Smooth muscle cell (in vitro differentiated cells): Measurements from ENCODE around the gene SYNE3. TPM values are rescaled to one million over a fixed set of nuclear protein-coding genes. Genes with fewer than 3 reads are reported as not detected.

ENCODE experiments used
- DNase-seq: peaks from one replicate; lab custom pipeline; 2025; ENCODE audit not compliant: unreplicated experiment; lab: John Stamatoyannopoulos, UW
- H2AFZ ChIP-seq: fragments of 200-600 bp; sonication (generic); 2 replicates; pipeline ENCODE4 v1.6.0; 2016; ENCODE audit warnings: antibody characterized with exemption, low read depth, mild to moderate bottlenecking
- H3F3A ChIP-seq: fragments of 200-600 bp; sonication (generic); 2 replicates; pipeline ENCODE4 v1.6.0; 2017; ENCODE audit warnings: antibody characterized with exemption, low read depth
- H3K27ac ChIP-seq: fragments of 200-600 bp; sonication (generic); 2 replicates; pipeline ENCODE4 v1.5.1; 2016; ENCODE audit warnings: low read depth, mild to moderate bottlenecking
- H3K27me3 ChIP-seq: fragments of 200-600 bp; sonication (generic); 2 replicates; pipeline ENCODE4 v1.6.1; 2016; ENCODE audit warnings: low read depth, mild to moderate bottlenecking
- H3K36me3 ChIP-seq: fragments of 200-600 bp; sonication (generic); 2 replicates; pipeline ENCODE4 v1.5.1; 2016; ENCODE audit warnings: low read depth
- H3K4me1 ChIP-seq: fragments of 200-600 bp; sonication (generic); 2 replicates; pipeline ENCODE4 v1.5.1; 2016; ENCODE audit warnings: low read depth
- H3K4me2 ChIP-seq: fragments of 200-600 bp; sonication (generic); 2 replicates; pipeline ENCODE4 v1.6.0; 2016; ENCODE audit warnings: mild to moderate bottlenecking
- H3K4me3 ChIP-seq: fragments of 200-600 bp; sonication (generic); 2 replicates; pipeline ENCODE4 v1.5.1; 2016; ENCODE audit warnings: mild to moderate bottlenecking
- H3K79me2 ChIP-seq: fragments of 200-600 bp; sonication (generic); 2 replicates; pipeline ENCODE4 v1.6.0; 2016; ENCODE audit warnings: low read depth, mild to moderate bottlenecking
- H3K9ac ChIP-seq: fragments of 200-600 bp; sonication (generic); 2 replicates; pipeline ENCODE4 v1.6.0; 2016; ENCODE audit warnings: low read depth
- H3K9me3 ChIP-seq: fragments of 200-600 bp; sonication (generic); replicated peaks from 2 replicates; pipeline ENCODE4 v1.5.1; 2016; ENCODE audit warnings: low read depth
- H4K20me1 ChIP-seq: fragments of 200-600 bp; sonication (generic); 2 replicates; pipeline ENCODE4 v1.6.0; 2016; ENCODE audit warnings: low read depth
- WGBS: methylation state at CpG from one replicate; pipeline ENCODE4 v1.1.7; 2016; ENCODE audit warnings: low lambda C conversion rate; 5-methylcytosine and 5-hydroxymethylcytosine counted together
- polyA plus RNA-seq: library from polyadenylated mRNA; unstranded; fragments of >200 nt; fragmentation: Nextera tagmentation; extraction: Ambion mirVana; gene quantifications from 2 replicates; pipeline ENCODE4 v1.2.1, GENCODE V29; 2016
- total RNA-seq: library from RNA; depleted of rRNA; stranded (reverse); fragments of >200 nt; gene quantifications from 2 replicates; pipeline ENCODE4 v1.2.3, GENCODE V29; 2014
- TF ChIP-seq, protein P1 (sequence below): fragments of 200-600 bp; sonication (generic); IDR thresholded peaks from 2 replicates; pipeline ENCODE4 v1.5.1; 2017; ENCODE audit warnings: borderline replicate concordance, mild to moderate bottlenecking, antibody characterized with exemption; ENCODE audit not compliant: insufficient read depth, poor library complexity, severe bottlenecking

The SYNE3 gene
- total and polyA plus RNA-seq, 2 experiments from 2014 or later = 4.0 to 4.1 TPM

DNA sequence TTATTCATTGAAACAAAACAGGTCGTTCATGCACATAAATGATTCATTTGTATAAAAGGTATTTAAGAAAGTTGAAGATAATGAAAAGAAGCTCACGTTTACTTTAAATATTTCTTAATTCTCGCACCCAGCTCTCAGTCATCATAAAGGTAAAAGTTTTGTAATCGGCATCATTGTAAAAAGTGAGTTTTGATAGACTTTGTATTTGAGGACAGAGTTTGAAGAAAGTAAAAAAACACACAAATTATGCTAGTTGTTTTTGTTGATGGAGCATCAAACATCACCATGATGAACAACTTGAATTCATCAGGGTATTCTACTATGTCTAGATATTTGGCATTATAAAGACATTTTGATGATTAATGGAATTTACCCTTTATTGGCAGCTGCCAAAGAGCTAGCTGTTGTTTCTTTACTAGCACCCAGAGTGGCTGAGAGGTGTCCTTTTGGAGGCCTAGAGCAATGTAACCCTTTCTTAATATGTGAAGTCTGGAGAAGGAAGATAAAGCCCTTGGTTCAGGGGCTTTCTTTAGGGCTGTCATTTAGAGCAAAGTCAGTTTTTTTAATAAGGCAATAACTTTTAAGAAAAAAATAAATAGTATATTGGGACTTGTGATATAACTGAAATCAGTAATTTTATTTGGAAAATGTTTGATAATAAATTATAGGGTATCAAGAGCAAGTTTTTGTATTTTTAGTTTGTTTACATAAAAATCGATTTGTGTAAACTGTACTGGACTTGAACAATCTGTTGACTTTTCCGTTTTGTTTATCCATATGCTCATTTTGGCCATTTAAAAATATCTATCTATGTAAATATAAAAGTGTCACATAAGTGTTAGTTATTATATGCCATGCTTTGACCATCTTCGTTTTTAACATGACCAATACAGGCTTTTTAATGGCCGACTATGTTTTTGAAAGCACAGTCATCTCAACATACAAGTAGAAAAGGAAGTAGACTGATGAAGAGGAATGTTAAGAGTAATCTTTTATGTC, 25.8 kb upstream of the SYNE3 start:
- H3K4me2 ChIP-seq = no peak overlapping the region
- DNase-seq = no peak
- no peaks in the 10 kb centered on the region for H3K36me3 ChIP-seq
- peaks cover 56% of the 10 kb centered on the region for H3K79me2 ChIP-seq
- no peak overlapping the region for H3K4me3 ChIP-seq
- H3K9ac ChIP-seq = no peak overlapping the region
- H3K27ac ChIP-seq = no peak overlapping the region
- H3F3A ChIP-seq = peaks cover 17% of the 10 kb centered on the region
- no peak overlapping the region for H2AFZ ChIP-seq
- TF ChIP-seq, protein P1, sequence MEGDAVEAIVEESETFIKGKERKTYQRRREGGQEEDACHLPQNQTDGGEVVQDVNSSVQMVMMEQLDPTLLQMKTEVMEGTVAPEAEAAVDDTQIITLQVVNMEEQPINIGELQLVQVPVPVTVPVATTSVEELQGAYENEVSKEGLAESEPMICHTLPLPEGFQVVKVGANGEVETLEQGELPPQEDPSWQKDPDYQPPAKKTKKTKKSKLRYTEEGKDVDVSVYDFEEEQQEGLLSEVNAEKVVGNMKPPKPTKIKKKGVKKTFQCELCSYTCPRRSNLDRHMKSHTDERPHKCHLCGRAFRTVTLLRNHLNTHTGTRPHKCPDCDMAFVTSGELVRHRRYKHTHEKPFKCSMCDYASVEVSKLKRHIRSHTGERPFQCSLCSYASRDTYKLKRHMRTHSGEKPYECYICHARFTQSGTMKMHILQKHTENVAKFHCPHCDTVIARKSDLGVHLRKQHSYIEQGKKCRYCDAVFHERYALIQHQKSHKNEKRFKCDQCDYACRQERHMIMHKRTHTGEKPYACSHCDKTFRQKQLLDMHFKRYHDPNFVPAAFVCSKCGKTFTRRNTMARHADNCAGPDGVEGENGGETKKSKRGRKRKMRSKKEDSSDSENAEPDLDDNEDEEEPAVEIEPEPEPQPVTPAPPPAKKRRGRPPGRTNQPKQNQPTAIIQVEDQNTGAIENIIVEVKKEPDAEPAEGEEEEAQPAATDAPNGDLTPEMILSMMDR = no peak
- 96% methylated on average over 8 of the region's 8 CpGs for WGBS
- H3K4me1 ChIP-seq = peaks cover 11% of the 10 kb centered on the region
- peaks cover 60% of the 10 kb centered on the region for H4K20me1 ChIP-seq
- no peaks in the 10 kb centered on the region for H3K9me3 ChIP-seq
- no peaks in the 10 kb centered on the region for H3K27me3 ChIP-seq

DNA sequence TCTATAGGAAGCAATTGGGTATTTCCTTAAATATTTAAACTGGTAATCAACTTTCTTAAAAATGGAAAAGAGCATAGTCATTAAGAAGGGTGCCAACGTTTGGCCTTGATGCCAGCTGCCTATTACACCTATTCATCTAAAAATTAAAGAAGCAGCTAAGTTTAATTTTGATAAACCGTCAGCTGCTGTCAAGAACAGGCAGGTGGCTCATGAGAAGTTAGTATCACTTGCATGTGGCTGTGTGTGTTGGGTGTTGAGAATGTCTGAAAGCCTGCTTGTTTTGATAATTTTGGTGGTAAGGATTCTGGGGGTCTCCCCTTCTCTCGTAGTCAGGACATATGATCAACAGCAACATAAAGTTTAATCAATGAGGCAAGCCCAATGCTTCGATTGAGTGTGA, 24.9 kb upstream of the SYNE3 start:
- H3K36me3 ChIP-seq = no peaks in the 10 kb centered on the region
- peaks cover 17% of the 10 kb centered on the region for H3F3A ChIP-seq
- H3K9me3 ChIP-seq = no peaks in the 10 kb centered on the region
- H3K4me1 ChIP-seq = peaks cover 17% of the 10 kb centered on the region
- peaks cover 65% of the 10 kb centered on the region for H3K79me2 ChIP-seq
- peaks cover 64% of the 10 kb centered on the region for H4K20me1 ChIP-seq
- no peak overlapping the region for H2AFZ ChIP-seq
- H3K4me3 ChIP-seq = no peak overlapping the region
- H3K9ac ChIP-seq = no peak overlapping the region
- 82% methylated on average over 4 of the region's 4 CpGs for WGBS
- no peak overlapping the region for H3K4me2 ChIP-seq
- DNase-seq = no peak
- H3K27ac ChIP-seq = no peak overlapping the region
- TF ChIP-seq, protein P1 = no peak
- H3K27me3 ChIP-seq = no peaks in the 10 kb centered on the region

DNA sequence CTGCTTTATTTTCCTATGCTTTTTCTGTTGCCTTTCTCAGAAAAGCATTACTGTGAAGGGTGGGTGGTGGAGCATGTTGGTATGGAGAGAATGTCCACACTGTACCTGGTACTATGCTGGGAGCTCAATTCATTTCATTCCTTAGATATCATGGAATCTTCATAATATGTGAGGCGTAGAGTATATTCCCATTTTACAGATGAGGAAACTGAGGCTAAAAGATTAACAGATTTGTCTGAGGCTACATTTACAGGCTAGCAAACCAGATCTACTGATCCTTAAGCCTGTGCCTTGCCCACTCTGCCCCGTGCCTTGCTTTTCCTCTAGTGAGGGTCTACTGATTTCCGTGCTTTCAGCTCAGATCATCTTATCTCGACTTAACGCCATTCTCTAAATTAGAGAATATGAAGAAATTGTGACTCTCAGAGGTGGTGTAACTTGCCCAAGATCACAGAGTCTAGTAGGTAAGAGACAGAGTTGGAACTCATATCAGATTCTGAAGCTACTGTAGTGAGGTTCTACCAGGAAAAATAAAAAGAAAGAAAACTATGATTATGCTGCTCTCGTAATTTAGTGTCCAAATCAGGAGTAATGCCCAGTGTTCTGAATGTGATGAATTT, 23.9 kb upstream of the SYNE3 start:
- WGBS = over 99% methylated on average over 6 of the region's 6 CpGs
- peaks cover 69% of the 10 kb centered on the region for H4K20me1 ChIP-seq
- no peaks in the 10 kb centered on the region for H3K36me3 ChIP-seq
- H3K4me2 ChIP-seq = no peak overlapping the region
- H3K27me3 ChIP-seq = no peaks in the 10 kb centered on the region
- H3F3A ChIP-seq = peaks cover 10% of the 10 kb centered on the region
- peaks cover 21% of the 10 kb centered on the region for H3K4me1 ChIP-seq
- no peak overlapping the region for H3K9ac ChIP-seq
- no peak for DNase-seq
- H3K79me2 ChIP-seq = peaks cover 75% of the 10 kb centered on the region
- H2AFZ ChIP-seq = no peak overlapping the region
- no peak overlapping the region for H3K4me3 ChIP-seq
- TF ChIP-seq, protein P1 = no peak
- no peaks in the 10 kb centered on the region for H3K9me3 ChIP-seq
- no peak overlapping the region for H3K27ac ChIP-seq
